MM.1S (cell line): Measurements from ENCODE around the gene KDM4C.

Source experiments
- DNase-seq: peaks from one replicate; pipeline ENCODE4 v3.0.0-alpha.2; 2015
- H2AFZ ChIP-seq: fragments of 300-600 bp; sonication (generic); 2 replicates; pipeline ENCODE4 v1.6.0; 2016; ENCODE audit warnings: antibody characterized with exemption, low read length
- H3F3A ChIP-seq: fragments of 300-600 bp; sonication (generic); 2 replicates; pipeline ENCODE4 v1.6.1; 2016; ENCODE audit warnings: mild to moderate bottlenecking, antibody characterized with exemption, low read length, moderate library complexity, mixed read lengths; ENCODE audit not compliant: insufficient read depth
- H3K27ac ChIP-seq: fragments of 300-600 bp; sonication (generic); 2 replicates; pipeline ENCODE4 v1.5.1; 2016; ENCODE audit warnings: mild to moderate bottlenecking, low read length
- H3K27me3 ChIP-seq: fragments of 300-600 bp; sonication (generic); replicated peaks from 2 replicates; pipeline ENCODE4 v1.6.0; 2016; ENCODE audit warnings: low read length; ENCODE audit not compliant: insufficient read depth
- H3K36me3 ChIP-seq: fragments of 300-600 bp; sonication (generic); replicated peaks from 2 replicates; pipeline ENCODE4 v1.6.1; 2016; ENCODE audit warnings: mild to moderate bottlenecking, low read length, mixed read lengths; ENCODE audit not compliant: insufficient read depth
- H3K4me1 ChIP-seq: fragments of 300-600 bp; sonication (generic); 2 replicates; pipeline ENCODE4 v1.6.1; 2016; ENCODE audit warnings: low read length, mixed read lengths
- H3K4me2 ChIP-seq: fragments of 300-600 bp; sonication (generic); 2 replicates; pipeline ENCODE4 v1.6.0; 2016; ENCODE audit warnings: low read depth, low read length
- H3K4me3 ChIP-seq: fragments of 300-600 bp; sonication (generic); 2 replicates; pipeline ENCODE4 v1.5.1; 2016; ENCODE audit warnings: low read length, mixed read lengths
- H3K79me2 ChIP-seq: fragments of 300-600 bp; sonication (generic); 2 replicates; pipeline ENCODE4 v1.6.1; 2016; ENCODE audit warnings: mixed run types, low read length, mixed read lengths
- H3K9ac ChIP-seq: fragments of 300-600 bp; sonication (generic); 2 replicates; pipeline ENCODE4 v1.6.1; 2016; ENCODE audit warnings: low read length, mixed read lengths
- H3K9me2 ChIP-seq: fragments of 300-600 bp; sonication (generic); replicated peaks from 2 replicates; pipeline ENCODE4 v1.6.1; 2016; ENCODE audit warnings: mild to moderate bottlenecking, low read length, mixed read lengths; ENCODE audit not compliant: insufficient read depth
- H3K9me3 ChIP-seq: fragments of 300-600 bp; sonication (generic); replicated peaks from 2 replicates; pipeline ENCODE4 v1.6.1; 2016; ENCODE audit warnings: mild to moderate bottlenecking, low read length, mixed read lengths; ENCODE audit not compliant: insufficient read depth
- H4K20me1 ChIP-seq: fragments of 300-600 bp; sonication (generic); 2 replicates; pipeline ENCODE4 v1.6.1; 2016; ENCODE audit warnings: mild to moderate bottlenecking, low read length, moderate library complexity, mixed read lengths; ENCODE audit not compliant: insufficient read depth
- CTCF ChIP-seq: fragments of 300-600 bp; sonication (generic); IDR thresholded peaks from 2 replicates; pipeline ENCODE4 v1.5.1; 2016; ENCODE audit warnings: antibody characterized with exemption, low read length, mixed read lengths
- EZH2 ChIP-seq: fragments of 300-600 bp; sonication (generic); optimal IDR thresholded peaks from 2 replicates; pipeline ENCODE3; 2017; ENCODE audit warnings: low read depth, mild to moderate bottlenecking, antibody characterized with exemption, low read length, mixed read lengths
- EZH2phosphoT487 ChIP-seq: fragments of 300-600 bp; sonication (generic); IDR thresholded peaks from 2 replicates; pipeline ENCODE4 v1.6.1; 2018; ENCODE audit warnings: antibody characterized with exemption, low read length

KDM4C gene

GRCh38 chr9:6870650-6871477 lies 113.1 kb downstream of the KDM4C start:
- no peak overlapping the region for H3K4me3 ChIP-seq
- no peak overlapping the region for H2AFZ ChIP-seq
- H3K27me3 ChIP-seq, result no peaks in the 10 kb centered on the region
- no peaks in the 10 kb centered on the region for H3K9me2 ChIP-seq
- no peaks in the 10 kb centered on the region for H4K20me1 ChIP-seq
- TF ChIP-seq EZH2 (no peak), EZH2phosphoT487 (no peak), CTCF (no peak)
- H3K36me3 ChIP-seq, result no peaks in the 10 kb centered on the region
- H3K9ac ChIP-seq, result no peak overlapping the region
- DNase-seq, result no peak
- no peaks in the 10 kb centered on the region for H3F3A ChIP-seq
- no peak overlapping the region for H3K27ac ChIP-seq
- H3K4me1 ChIP-seq, result no peaks in the 10 kb centered on the region
- no peaks in the 10 kb centered on the region for H3K9me3 ChIP-seq
- H3K79me2 ChIP-seq, result no peaks in the 10 kb centered on the region
- H3K4me2 ChIP-seq, result no peak overlapping the region

DNA sequence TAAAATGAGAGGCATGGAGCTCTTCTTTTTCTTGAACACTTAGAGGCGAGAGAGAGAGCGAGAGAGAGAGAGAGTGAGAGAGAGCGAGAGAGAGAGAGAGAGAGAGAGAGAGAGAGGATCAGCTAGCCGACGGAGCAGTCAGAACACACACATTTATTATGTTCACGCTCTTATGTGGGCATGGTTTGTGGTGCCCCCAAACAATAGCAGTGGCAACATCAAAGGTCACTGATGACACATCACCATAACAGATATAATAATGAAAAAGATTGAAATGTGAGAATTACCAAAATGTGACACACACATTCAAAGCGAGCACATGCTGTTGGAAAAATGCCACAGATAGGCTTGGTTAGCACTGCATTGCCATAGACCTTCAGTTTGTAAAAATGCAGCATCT lies 116.1 kb downstream of the KDM4C start:
- H4K20me1 ChIP-seq, result no peaks in the 10 kb centered on the region
- no peak overlapping the region for H3K4me2 ChIP-seq
- H2AFZ ChIP-seq, result no peak overlapping the region

GRCh38 chr9:6876195-6876894 lies 118.6 kb downstream of the KDM4C start:
- TF ChIP-seq CTCF (no peak), EZH2phosphoT487 (no peak), EZH2 (no peak)
- H3K9me2 ChIP-seq, result no peaks in the 10 kb centered on the region

More for the DNA sequence above, 116.1 kb downstream of the KDM4C start:
- H3K4me1 ChIP-seq, result no peaks in the 10 kb centered on the region
- no peaks in the 10 kb centered on the region for H3K27me3 ChIP-seq
- H3K9me3 ChIP-seq, result no peaks in the 10 kb centered on the region
- no peak overlapping the region for H3K27ac ChIP-seq
- H3K36me3 ChIP-seq, result no peaks in the 10 kb centered on the region
- no peaks in the 10 kb centered on the region for H3K79me2 ChIP-seq
- H3K4me3 ChIP-seq, result no peak overlapping the region
- no peaks in the 10 kb centered on the region for H3K9me2 ChIP-seq
- TF ChIP-seq EZH2phosphoT487 (no peak), EZH2 (no peak), CTCF (no peak)
- no peaks in the 10 kb centered on the region for H3F3A ChIP-seq
- DNase-seq, result no peak
- no peak overlapping the region for H3K9ac ChIP-seq

More at GRCh38 chr9:6876195-6876894, 118.6 kb downstream of the KDM4C start:
- H3K79me2 ChIP-seq, result no peaks in the 10 kb centered on the region
- no peak overlapping the region for H3K27ac ChIP-seq
- H3K36me3 ChIP-seq, result no peaks in the 10 kb centered on the region
- H3K4me3 ChIP-seq, result no peak overlapping the region
- H3K4me1 ChIP-seq, result no peaks in the 10 kb centered on the region
- no peak overlapping the region for H3K9ac ChIP-seq
- H3K4me2 ChIP-seq, result no peak overlapping the region
- H2AFZ ChIP-seq, result no peak overlapping the region
- H3F3A ChIP-seq, result no peaks in the 10 kb centered on the region
- H3K27me3 ChIP-seq, result no peaks in the 10 kb centered on the region
- H4K20me1 ChIP-seq, result no peaks in the 10 kb centered on the region
- no peaks in the 10 kb centered on the region for H3K9me3 ChIP-seq
- DNase-seq, result no peak
